Endothelial cell of umbilical vein (primary cell): ENCODE results near the gene SENP8.
"Not testable (repeated sequence)": the region's sequence is repeated elsewhere in the genome, so short reads cannot be mapped to it uniquely, and the experiment has no call there.

ENCODE experiments used
- EZH2 ChIP-seq: IDR thresholded peaks from 2 replicates; pipeline ENCODE4 v1.6.1; 2012; ENCODE audit warnings: borderline replicate concordance, low read depth, mild to moderate bottlenecking, moderate library complexity, low read length, inconsistent platforms; ENCODE audit not compliant: severe bottlenecking
- POLR2AphosphoS5 ChIP-seq: IDR thresholded peaks from 2 replicates; pipeline ENCODE4 v1.6.1; 2012; ENCODE audit warnings: low read depth, mild to moderate bottlenecking, control low read depth, low read length, moderate library complexity; ENCODE audit not compliant: insufficient read depth

GRCh38 chr15:72171978-72172377 lies 53.8 kb downstream of the SENP8 start:
- not testable (repeated sequence) for TF ChIP-seq EZH2, POLR2AphosphoS5
